HTR-8/SVneo (cell line): Measurements from ENCODE around the gene DUSP15.
A peak's percentile ranks its signal among the peaks of the same experiment; 100 is the strongest.
"Not testable (repeated sequence)": the region's sequence is repeated elsewhere in the genome, so short reads cannot be mapped to it uniquely, and the experiment has no call there.

Experiments
- DNase-seq: peaks from one replicate; pipeline ENCODE4 v3.0.0; 2011; ENCODE audit warnings: low spot score, mixed read lengths; ENCODE audit not compliant: insufficient read length
- FAIRE-seq: peaks from 2 replicates; lab custom pipeline; 2011; peaks lifted over from hg19 to GRCh38; lab: Jason Lieb, UNC

DUSP15 gene

DNA sequence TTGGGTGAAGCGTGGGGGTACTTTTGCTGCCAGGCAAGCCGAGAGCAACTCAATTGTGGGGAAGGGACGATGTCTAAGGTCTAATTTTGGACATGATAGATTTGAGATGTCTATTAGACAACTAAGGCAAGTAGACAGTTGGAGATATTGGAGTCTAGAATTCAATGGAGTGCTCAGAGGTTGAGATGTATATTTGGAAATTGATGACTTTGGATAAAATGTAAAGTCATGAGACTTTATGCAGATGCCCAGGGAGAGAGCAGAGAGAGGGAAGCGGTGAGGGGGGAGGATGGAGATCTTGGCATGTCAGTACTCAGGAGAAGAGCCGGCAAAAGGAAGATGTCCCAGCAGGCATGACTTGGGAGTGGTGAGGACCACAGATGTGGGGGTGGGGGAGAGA is 44.3 kb downstream of the DUSP15 start:
- no peak for DNase-seq
- FAIRE-seq: no peak

DNA sequence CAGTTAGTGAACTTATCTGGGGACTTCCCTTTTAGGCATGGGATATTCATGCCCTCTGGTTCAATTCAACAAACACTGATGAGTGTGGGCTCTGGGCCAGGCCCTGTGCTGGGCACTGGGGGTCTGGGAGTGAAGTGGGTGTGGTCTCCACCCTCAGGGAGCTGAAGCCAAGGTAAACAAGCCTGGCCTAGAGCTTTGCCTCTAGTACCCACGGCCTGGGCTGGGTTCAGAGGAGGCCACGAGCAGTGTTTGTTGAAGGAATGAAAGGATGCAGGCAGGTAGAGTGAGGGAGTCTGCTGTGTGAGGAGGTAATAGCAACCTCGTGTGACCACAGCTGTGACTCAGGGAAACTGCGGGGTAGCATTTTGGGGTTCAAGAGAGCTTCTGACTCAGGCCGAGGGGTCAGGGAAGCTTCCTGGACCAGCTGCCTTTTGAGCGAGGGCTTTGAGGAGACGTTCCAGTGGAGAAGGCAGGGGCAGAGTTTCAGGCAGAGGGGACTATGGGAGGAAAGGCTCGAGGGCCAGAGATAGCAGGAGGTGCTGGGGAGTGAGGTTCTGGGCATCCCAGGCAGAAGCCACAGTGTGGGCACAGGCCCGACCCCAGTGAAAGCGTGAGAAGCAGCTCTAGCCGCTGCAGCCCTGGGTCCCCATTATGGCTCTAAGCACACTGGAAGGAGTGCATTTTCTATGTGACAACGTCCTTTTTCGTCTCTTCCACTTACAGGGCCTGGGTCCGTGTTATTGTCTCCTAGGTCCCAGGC is 45.6 kb downstream of the DUSP15 start:
- FAIRE-seq: no peak
- no peak for DNase-seq

DNA sequence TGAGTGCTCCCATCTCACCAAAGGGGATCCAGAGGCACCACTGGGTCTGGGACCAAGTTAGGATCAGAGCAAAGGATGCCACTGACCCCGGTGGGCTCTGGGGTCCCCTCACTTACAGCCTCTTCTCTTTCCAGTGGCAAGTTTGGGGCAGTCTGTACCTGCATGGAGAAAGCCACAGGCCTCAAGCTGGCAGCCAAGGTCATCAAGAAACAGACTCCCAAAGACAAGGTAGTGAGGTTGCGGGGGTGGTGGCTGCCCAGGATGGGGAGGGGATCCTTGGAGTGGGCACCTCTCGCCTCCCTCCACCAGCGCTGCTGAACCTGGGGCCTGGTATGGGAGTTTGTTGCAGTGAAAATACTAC is 46.2 kb downstream of the DUSP15 start:
- no peak for DNase-seq
- no peak for FAIRE-seq

DNA sequence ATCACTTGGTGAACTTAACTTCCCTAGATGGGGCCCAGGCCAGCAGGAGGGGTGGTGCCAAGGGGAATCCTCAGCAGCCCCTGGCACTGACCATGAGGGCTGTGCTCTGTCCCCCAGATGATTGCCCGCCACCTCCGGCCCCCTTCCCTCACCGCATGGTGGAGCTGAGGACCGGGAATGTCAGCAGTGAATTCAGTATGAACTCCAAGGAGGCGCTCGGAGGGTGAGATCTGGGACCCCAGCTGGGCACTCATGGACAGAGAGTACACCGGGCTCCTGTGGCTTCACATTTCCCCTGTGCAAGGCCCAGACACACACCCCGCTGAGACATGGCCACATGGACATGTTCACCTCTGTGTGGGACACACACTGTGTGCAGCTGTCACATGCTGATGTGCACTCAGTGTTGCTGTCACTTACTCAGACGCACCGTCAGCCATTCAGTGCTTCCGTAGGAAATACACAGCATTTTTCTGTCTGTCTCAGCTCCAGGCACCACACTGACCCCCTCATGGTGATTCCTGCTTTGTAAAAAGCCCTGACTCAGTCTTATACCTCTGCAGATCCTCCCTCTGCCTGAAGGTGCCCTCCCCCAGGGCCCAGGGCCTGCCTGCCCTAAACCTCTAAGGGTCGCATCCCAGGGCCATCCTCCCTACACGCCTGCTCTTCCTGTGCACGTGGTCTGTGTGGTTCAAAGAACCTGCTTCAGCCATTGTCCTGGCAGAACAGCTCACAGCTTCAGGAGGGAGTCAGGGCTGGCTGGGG is 46.8 kb downstream of the DUSP15 start:
- no peak for DNase-seq
- FAIRE-seq: no peak

DNA sequence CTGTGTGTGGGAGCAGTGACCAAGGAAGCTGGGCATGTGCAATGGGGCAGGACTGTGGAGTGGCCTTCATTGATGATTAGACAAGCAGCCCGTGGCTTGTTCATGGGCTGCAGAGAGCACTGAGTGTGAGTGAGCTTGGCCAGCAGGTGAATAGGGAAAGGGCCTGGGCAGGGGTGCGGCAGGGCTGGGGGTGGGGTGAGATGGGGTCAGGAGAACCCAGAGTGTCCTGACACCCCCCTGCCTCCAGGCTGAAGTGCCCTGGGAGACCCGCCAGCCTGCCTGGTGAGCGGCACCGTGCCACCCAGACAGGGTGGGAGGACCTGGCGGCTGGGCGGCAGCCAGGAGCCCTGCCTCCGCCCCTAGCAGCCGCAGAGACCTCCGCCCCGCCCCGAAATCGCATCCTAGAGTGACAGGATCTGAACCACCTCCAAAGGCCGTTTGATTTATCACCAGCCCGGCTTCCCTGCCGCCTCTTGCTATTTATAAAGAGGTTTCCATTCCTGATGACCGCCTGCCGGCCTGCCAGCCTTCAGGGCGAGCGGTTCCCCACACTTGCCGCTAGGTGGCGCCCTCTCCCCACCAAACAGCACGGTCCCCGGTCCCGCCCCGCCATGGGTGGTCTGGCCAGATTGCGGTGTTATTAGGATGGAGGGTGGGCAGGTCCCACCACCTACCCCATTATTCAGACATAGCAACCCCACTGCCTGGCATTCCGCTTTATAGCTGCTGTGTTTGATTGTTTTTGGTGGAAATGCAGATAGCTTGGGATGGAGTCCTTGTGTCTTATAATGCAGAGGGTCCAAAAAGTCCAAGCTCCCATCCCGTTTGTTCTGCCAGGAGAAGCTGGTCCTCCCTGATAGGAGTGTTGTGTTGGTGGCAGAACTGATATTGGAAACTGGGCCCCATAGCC is 47.7 kb downstream of the DUSP15 start:
- DNase-seq (peak; percentile 86), FAIRE-seq (peak; percentile 62)

DNA sequence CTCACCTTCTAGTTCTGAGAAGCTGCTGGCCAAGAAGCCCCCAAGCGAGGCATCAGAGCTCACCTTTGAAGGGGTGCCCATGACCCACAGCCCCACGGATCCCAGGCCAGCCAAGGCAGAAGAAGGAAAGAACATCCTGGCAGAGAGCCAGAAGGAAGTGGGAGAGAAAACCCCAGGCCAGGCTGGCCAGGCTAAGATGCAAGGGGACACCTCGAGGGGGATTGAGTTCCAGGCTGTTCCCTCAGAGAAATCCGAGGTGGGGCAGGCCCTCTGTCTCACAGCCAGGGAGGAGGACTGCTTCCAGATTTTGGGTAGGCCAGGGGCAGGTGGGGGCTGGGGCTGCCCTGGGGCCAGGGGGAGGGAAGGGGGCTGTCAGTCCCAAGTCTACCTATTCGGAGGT is 48.9 kb downstream of the DUSP15 start:
- no peak for DNase-seq
- FAIRE-seq: no peak

DNA sequence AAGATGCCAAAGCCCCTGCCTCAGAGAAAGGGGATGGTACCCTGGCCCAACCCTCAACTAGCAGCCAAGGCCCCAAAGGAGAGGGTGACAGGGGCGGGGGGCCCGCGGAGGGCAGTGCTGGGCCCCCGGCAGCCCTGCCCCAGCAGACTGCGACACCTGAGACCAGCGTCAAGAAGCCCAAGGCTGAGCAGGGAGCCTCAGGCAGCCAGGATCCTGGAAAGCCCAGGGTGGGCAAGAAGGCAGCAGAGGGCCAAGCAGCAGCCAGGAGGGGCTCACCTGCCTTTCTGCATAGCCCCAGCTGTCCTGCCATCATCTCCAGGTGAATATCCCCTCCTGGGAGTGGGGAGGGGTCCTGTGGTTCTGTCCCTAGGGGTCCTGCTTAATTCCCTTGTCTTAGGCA is 50.1 kb downstream of the DUSP15 start:
- DNase-seq: no peak
- FAIRE-seq: no peak

DNA sequence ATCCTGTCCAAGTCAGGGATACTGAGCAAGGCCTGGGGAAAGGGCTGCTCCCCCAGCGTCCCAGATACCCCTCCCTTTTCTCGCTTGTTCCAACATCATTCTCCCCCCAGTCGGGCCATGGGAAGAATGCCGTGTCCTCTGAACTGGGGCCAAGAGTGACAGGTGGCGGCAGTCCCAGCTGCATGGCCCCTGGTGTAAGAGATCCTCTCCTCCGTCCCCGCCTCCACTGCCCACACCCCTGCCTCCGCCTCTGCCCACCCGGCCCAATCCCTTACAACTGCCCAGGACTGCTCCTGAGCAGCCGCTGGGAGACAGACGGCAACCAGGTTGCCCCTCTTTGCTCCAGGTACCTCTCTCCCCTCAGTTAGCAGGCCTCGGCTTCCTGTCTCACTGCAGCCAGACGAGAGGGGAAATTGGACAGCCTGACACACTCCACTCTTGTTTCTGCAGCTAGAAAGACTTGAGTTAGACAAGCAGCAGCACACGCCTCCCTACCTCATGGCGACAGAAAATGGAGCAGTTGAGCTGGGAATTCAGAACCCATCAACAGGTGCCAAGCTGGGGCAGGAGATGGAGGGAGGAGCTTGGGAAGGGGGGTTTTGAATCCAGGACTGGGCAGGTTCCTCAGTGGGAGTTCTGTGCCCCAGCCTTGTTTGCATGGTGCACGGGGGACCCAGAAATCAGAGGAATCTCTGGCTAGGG is 51.1 kb downstream of the DUSP15 start, which contains the start of gene MYLK2:
Gene MYLK2, plus strand, starts transcription at position 274 of the 702 bp plus-strand sequence. Its CDS starts 225 bp downstream, at position 499.
- FAIRE-seq: no peak
- no peak for DNase-seq

DNA sequence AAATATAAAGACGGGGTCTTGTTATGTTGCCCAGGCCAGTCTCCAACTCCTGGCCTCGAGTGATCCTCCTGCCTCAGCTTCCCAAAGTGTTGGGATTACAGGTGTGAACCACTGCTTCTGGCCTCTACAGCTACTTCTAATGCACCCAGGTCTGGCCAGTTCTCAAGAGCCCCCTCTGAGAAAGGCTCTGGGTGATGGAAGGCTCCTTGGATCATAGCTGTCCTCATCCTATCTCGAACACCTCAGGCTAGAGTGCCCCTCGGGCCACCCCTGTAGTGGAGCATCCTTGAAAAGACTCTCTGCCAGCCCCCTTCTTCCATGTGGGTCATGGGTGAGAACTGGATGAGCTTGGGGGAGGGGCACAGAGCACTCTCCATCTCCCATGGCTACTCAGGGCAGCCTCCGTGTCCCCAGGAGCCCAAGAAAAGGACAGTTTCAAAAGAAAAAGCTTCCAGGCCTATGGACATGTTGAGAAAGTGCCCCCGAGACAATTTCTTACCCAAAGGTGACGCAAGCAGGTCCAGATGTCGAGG is 51.9 kb downstream of the DUSP15 start:
- no peak for DNase-seq
- FAIRE-seq: no peak

DNA sequence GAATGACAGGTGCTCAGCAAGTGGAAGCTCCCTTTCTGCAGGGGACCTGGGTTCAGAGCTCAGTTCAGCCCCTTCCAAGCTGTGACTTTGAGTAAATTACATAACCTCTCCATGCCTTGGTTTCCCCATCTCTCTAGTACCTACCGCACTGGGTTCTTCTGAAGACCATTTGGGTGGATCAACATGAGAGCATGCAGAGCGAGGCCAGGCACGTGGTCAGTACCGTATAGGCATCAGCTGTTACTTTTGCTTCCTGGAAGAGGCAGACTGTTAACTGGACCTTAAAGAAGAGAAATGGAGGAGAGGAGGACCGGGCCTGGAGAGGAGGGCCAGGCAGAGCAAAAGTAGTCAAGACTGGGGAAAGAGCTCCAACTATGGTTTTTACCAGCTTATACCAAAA is 52.9 kb downstream of the DUSP15 start:
- DNase-seq: no peak
- no peak for FAIRE-seq

DNA sequence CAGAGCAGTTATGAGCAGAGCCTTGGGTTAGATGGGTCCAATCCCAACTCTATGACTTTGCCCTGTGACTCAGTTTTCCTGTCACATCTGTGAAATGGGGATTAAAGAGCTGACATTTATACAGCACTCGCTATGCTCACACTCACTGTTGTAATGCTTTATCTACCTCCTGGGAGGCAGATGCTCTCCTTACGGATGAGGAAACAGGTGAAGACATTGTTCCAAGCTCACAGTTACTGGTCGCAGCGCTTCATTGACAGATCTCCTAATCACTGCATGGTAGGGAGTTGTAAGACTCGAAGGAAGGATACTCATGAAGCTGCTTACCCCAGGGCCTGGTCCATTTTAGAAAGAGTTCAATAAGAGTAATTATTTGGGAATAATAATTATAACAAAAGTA is 54.1 kb downstream of the DUSP15 start:
- no peak for FAIRE-seq
- DNase-seq: no peak

DNA sequence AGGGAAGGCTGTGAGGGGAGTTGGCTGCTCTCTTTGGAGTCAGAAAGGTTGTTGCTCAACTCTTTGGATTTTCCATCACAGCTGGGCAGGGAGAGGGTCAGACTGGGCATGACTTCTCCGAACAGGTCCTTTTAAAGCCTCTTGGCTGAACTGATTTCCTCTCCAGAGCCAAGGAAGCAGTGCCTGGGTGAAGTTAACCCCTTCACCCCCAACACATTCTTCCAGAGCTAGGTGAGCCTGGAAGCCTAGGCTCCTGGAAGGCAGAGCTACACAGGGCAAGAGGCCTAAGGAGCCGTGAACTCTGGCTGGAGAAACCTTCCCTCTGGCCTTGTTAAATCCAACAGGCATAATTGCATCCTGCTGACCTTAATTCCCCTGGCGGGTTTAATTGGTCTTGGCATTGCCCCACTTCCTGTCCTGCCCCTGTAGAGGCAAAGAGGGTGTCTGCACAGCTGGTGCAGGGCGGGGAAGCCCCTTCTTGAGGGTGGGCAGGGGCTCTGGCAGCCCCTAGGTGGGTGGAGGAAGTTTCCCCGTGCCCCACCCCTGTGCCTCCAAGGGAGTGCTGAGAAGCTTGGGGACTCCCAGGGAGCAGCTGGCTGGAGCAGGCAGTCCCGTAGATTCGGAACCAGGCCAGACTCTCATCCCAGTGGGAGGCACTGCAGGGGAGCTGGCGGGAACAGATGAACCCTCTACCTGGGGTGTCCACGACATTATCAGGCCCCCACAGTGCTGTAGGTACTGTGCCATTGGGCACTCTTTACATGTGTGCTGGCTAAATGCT is 54.7 kb downstream of the DUSP15 start:
- no peak for FAIRE-seq
- DNase-seq: peak; percentile 38

DNA sequence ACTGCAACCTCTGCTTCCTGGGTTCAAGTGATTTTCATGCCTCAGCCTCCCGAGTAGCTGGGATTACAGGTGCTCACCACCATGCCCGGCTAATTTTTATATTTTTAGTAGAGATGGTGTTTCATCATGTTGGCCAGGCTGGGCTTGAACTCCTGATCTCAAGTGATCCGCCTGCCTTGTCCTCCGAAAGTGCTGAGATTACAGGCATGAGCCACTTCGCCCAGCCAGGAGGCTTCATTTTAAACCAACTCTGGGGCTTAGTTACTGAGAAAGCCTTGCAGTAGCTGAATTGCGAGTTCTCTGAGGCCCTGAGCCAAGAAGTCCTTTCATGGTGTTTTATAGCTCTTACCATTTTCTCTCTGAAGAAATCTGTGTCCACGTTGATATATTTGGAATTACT is 56.2 kb downstream of the DUSP15 start:
- FAIRE-seq, DNase-seq: not testable (repeated sequence)

DNA sequence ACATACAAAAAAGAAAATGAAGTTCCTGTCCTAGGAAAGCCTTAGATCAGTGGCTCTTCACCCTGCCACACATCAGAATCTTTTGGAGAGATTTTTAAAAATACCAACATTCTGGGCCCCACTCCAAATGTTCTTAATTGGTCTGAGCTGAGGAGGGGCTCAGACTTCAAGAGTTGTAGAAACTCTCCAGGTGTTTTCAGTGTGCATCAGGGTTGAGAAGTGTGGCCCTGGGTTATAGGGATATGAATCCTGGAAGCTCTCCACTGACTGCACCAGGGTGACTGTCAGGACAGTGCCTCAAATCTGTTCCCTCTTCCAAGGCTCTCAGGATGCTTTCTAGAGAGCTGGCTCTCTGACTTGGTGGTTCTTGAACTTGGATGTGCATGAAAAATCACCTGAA is 56.7 kb downstream of the DUSP15 start:
- no peak for DNase-seq
- FAIRE-seq: no peak

DNA sequence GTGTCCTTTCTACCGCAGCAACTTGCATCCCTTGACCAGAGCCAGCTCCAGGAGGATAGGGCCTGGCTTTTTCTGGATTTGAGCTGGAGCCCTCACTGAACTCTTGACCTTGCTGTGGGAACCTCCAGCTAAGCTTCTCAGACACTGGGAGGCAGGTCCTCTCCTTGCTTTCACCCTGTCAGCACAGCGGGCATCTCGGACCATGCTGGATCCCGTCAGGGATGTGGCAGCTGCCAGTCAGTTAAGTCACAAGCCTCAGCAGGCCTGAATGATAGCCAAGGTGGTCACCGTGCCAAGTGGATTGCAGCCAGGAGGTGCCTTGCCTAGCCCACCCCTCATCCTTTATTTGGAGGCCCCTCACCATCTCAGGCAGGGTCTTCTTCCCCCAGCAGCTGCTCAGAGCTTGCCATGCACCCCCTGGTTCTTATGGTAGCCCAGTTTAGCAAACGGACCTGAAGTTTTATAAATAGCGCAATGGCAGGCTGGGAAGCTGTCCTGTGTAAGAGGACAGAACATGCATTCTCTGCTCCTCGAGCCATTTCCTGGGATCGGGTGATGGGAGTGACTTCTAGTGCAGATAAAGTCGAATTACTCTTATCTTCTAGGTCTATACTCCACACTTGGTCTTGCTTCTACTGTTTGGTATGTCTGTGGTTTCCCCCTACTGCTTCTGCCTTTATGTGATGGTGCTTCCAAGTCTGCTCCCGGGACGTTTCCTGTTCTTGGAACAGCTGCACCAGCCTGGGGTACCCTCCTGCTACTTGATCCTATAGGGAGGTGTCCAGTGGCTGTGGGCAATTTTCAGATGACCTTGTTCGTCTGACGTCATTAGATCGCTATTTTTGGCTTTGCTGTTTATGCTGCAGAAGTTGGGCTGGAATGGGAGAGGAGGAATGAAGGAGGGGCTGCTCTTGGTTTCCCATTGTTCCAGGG is 58.3 kb downstream of the DUSP15 start:
- FAIRE-seq (peak; percentile 97), DNase-seq (peak; percentile 92)

DNA sequence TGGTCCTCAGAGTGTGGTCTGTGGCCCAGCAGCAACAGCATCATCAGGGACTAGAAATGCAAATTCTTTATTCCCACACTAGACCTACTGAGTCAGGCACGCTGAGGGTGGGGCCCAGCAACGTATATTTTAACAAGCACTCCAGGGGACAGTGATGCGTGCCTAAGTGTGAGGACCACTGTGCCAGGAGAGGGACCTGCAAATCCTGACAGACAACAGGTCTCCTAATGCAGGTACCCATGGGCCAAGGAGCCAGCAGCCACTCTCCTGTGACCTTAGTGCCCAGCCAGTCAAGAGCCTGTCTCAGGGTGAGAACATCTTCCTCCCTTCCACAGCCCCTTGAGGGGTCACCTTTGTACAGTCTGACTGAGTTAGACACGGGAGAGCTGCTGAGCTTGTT is 59.1 kb downstream of the DUSP15 start:
- FAIRE-seq (no peak), DNase-seq (no peak)
